ENCODE measurements around the gene SH3BGR. TPM values are rescaled to one million over a fixed set of nuclear protein-coding genes. Genes with fewer than 3 reads are reported as not detected.

Gene SH3BGR
- total and polyA plus RNA-seq, 10 of the 15 experiments (the other 5 are each of a cell fraction or from before 2014, with no cell fraction given): 0.45 to 3.5 (median 1.7) TPM

GRCh38 chr21:39422527-39423241 is 29.1 kb upstream of the SH3BGR start (continued):
- TF ChIP-seq ZNF687 (IDR thresholded peaks at IDR 0.05): 0 out of 2 replicates have a peak, but pooled peaks have one; percentile 32
- peak; percentile 52 for TF ChIP-seq IKZF1 (conservative IDR thresholded peaks at IDR 0.05)

GRCh38 chr21:39429445-39429844 is 22.3 kb upstream of the SH3BGR start:
- no peak overlapping the region for H3K4me3 ChIP-seq
- H3K4me2 ChIP-seq (ENCODE audit: control insufficient read depth, insufficient read depth): no peak overlapping the region
- intact Hi-C loops (cut with micrococcal nuclease; ENCODE audit: unreplicated experiment): no loop called here
- no peak overlapping the region for H3K9ac ChIP-seq (ENCODE audit: control insufficient read depth, insufficient read depth, low read length)
- H3K36me3 ChIP-seq (ENCODE audit: control insufficient read depth in 2 of 2, insufficient read depth in 2 of 2, low read length in 1 of 2): no peaks in the 10 kb centered on the region
- no peak for ATAC-seq
- POLR2A ChIA-PET: interaction anchor here (1.4 kb wide), 1 partner anchor 11 kb away, joined by 3 read pairs; no protein-coding TSS in a partner anchor
- no peak for TF ChIP-seq KAT2A (conservative IDR thresholded peaks at IDR 0.05; ENCODE audit: control insufficient read depth, low read depth, low read length)
- no peak for TF ChIP-seq TBL1XR1 (IDR thresholded peaks at IDR 0.05; ENCODE audit: low read depth, low read length)
- TF ChIP-seq NFIC (IDR thresholded peaks at IDR 0.05; ENCODE audit: low read depth, low read length): no peak
- TF ChIP-seq PML (IDR thresholded peaks at IDR 0.05; ENCODE audit: low read length): no peak
- no peak for TF ChIP-seq HCFC1 (IDR thresholded peaks at IDR 0.05; ENCODE audit: low read length)
- TF ChIP-seq RAD21 (IDR thresholded peaks at IDR 0.05; ENCODE audit: insufficient read depth, low read depth, low read length): no peak
- no peaks in the 10 kb centered on the region for H3K27me3 ChIP-seq (replicated peaks in 1 of 2; ENCODE audit: control insufficient read depth in 2 of 2, insufficient read depth in 2 of 2, low read length in 1 of 2)
- H3K9me3 ChIP-seq (replicated peaks; ENCODE audit: control insufficient read depth, insufficient read depth, low read length): no peaks in the 10 kb centered on the region
- no TSS peak for BruUV-seq (replicated peaks)
- CTCF ChIA-PET: interaction anchor here (2.3 kb wide), 1 partner anchor 13 kb away, joined by 8 read pairs; no protein-coding TSS in a partner anchor
- in situ Hi-C loops (cut with MboI): no loop called here
- RAD21 ChIA-PET (ENCODE audit: unreplicated experiment): no interaction called here
- SMC1A ChIA-PET (ENCODE audit: uncharacterized antibody, unreplicated experiment): no interaction called here
- DNase-seq (ENCODE audit: low read depth, low spot score): no peak
- H3K4me1 ChIP-seq (ENCODE audit: control insufficient read depth, insufficient read depth, low read length): no peaks in the 10 kb centered on the region
- no peak overlapping the region for H3K27ac ChIP-seq (ENCODE audit: control insufficient read depth, insufficient read depth)
- no peaks in the 10 kb centered on the region for H3K79me2 ChIP-seq (ENCODE audit: control insufficient read depth, insufficient read depth, low read length)
- no peak for FAIRE-seq
- no peak overlapping the region for H2AFZ ChIP-seq (ENCODE audit: control insufficient read depth, low read depth, low read length)
- no peaks in the 10 kb centered on the region for H4K20me1 ChIP-seq (ENCODE audit: control insufficient read depth, insufficient read depth)
- WGBS (ENCODE audit: insufficient coverage, insufficient replicate concordance, low lambda C conversion rate, missing lambda C conversion rate): 66% methylated on average over 2 of the region's 2 CpGs
